ENCODE data around the gene ATG7. TPM values are rescaled to one million over a fixed set of nuclear protein-coding genes. Genes with fewer than 3 reads are reported as not detected.

Gene ATG7
- total and polyA plus RNA-seq, 2 donors from 2014 or later: 15.3 to 54.9 TPM

GRCh38 chr3:11290743-11291680, 18.8 kb downstream of the ATG7 start:
- TF ChIP-seq CTCF (IDR thresholded peaks at IDR 0.05; ENCODE audit: borderline replicate concordance, extremely low read depth, insufficient read depth): no peak
- Histone ChIP-seq H3K27me3 (ENCODE audit: control insufficient read depth, insufficient read depth, low read length) (no peaks in the 10 kb centered on the region), H3K4me3 (ENCODE audit: low read length in 3 of 3) (no peak overlapping the region), H3K9ac (ENCODE audit: low read length in 3 of 3) (no peak overlapping the region), H3K4me1 (ENCODE audit: control insufficient read depth in 2 of 3, insufficient read depth in 2 of 3, low read depth in 1 of 3, low read length in 3 of 3) (peaks cover 0 to 13% (median 0%) of the 10 kb centered on the region in 3 donors), H3K36me3 (ENCODE audit: control insufficient read depth in 2 of 3, insufficient read depth in 3 of 3, low read length in 3 of 3) (no peaks in the 10 kb centered on the region), H3K27ac (ENCODE audit: low read depth in 2 of 2, low read length in 2 of 2) (no peak overlapping the region), H3K9me3 (ENCODE audit: control insufficient read depth in 2 of 3, insufficient read depth in 1 of 3, low read length in 3 of 3) (no peaks in the 10 kb centered on the region)
- no peak for FAIRE-seq
- intact Hi-C loops (cut with DNase I): no loop called here
- no peak for DNase-seq

DNA sequence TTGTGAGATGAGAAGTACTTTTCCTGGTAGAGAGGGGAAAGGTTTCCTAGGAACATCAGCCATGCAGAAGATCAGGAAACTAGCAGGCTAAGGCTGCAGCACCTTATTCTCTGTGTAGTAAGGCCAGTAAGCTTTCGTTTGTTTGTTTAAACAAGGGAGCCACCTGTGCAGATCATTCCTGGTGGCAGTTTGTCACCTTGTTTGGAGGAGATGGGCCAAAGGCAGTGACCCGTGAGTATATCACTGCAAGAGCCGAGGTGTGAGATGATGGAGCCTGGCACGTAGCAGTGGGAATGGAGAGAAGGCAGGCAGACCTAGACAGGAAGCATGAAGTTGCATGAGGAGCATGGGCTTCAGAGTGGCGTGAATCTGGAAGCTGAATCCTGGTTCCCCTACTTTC, 19.6 kb downstream of the ATG7 start:
- no peaks in the 10 kb centered on the region for H3K9me3 ChIP-seq (ENCODE audit: control insufficient read depth in 2 of 3, insufficient read depth in 1 of 3, low read length in 3 of 3)
- no peak overlapping the region for H3K4me3 ChIP-seq (ENCODE audit: low read length in 3 of 3)
- H3K4me1 ChIP-seq (ENCODE audit: control insufficient read depth in 2 of 3, insufficient read depth in 2 of 3, low read depth in 1 of 3, low read length in 3 of 3): peaks cover 0 to 13% (median 0%) of the 10 kb centered on the region in 3 donors
- no peaks in the 10 kb centered on the region for H3K36me3 ChIP-seq (ENCODE audit: control insufficient read depth in 2 of 3, insufficient read depth in 3 of 3, low read length in 3 of 3)
- H3K27ac ChIP-seq (ENCODE audit: low read depth in 2 of 2, low read length in 2 of 2): no peak overlapping the region
- H3K27me3 ChIP-seq (ENCODE audit: control insufficient read depth, insufficient read depth, low read length): no peaks in the 10 kb centered on the region
- DNase-seq (peak in 2 of 5 donors; percentile 18), FAIRE-seq (no peak)
- H3K9ac ChIP-seq (ENCODE audit: low read length in 3 of 3): no peak overlapping the region
- TF ChIP-seq CTCF (IDR thresholded peaks at IDR 0.05; ENCODE audit: borderline replicate concordance, extremely low read depth, insufficient read depth): no peak
- intact Hi-C loops (cut with DNase I): no loop called here

DNA sequence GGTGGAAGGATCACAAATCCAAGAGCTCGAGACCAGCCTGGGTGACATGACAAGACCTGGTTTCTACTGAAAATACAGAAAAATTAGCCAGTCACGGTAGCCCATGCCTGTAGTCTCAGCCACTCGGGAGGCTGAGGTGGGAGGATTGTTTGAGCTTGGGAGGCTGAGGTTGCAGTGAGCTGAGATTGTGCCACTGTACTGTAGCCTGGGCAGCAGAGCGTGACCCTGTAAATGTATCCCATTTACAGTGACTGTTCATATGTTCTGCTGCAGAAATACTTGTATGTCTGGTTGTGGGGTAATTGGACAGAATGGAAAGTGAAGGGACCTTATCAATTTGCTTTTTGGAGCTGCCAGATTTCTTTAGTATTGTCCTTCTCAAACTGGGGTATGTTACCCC, 24.9 kb downstream of the ATG7 start:
- peaks cover 0 to 16% (median 0%) of the 10 kb centered on the region in 3 donors for H3K36me3 ChIP-seq (ENCODE audit: control insufficient read depth in 2 of 3, insufficient read depth in 3 of 3, low read length in 3 of 3)
- DNase-seq (no peak), FAIRE-seq (no peak)
- H3K9me3 ChIP-seq (ENCODE audit: control insufficient read depth in 2 of 3, insufficient read depth in 1 of 3, low read length in 3 of 3): no peaks in the 10 kb centered on the region
- H3K9ac ChIP-seq (ENCODE audit: low read length in 3 of 3): no peak overlapping the region
- H3K4me3 ChIP-seq (ENCODE audit: low read length in 3 of 3): no peak overlapping the region
- H3K27me3 ChIP-seq (ENCODE audit: control insufficient read depth, insufficient read depth, low read length): no peaks in the 10 kb centered on the region
- no peaks in the 10 kb centered on the region for H3K4me1 ChIP-seq (ENCODE audit: control insufficient read depth in 2 of 3, insufficient read depth in 2 of 3, low read depth in 1 of 3, low read length in 3 of 3)
- no peak overlapping the region for H3K27ac ChIP-seq (ENCODE audit: low read depth in 2 of 2, low read length in 2 of 2)
- intact Hi-C loops (cut with DNase I): no loop called here
- no peak for TF ChIP-seq CTCF (IDR thresholded peaks at IDR 0.05; ENCODE audit: borderline replicate concordance, extremely low read depth, insufficient read depth)

Measured in kidney (tissue), 14 donors.